HG03039 (cell line): Measurements from ENCODE around the gene GBA2.

Experiments used
- ATAC-seq: cut with Tn5 transposase; IDR thresholded peaks from one replicate; pipeline ENCODE4 v1.9.1; 2021; ENCODE audit warnings: mild to moderate bottlenecking, moderate library complexity; ENCODE audit not compliant: unreplicated experiment

The GBA2 gene

DNA sequence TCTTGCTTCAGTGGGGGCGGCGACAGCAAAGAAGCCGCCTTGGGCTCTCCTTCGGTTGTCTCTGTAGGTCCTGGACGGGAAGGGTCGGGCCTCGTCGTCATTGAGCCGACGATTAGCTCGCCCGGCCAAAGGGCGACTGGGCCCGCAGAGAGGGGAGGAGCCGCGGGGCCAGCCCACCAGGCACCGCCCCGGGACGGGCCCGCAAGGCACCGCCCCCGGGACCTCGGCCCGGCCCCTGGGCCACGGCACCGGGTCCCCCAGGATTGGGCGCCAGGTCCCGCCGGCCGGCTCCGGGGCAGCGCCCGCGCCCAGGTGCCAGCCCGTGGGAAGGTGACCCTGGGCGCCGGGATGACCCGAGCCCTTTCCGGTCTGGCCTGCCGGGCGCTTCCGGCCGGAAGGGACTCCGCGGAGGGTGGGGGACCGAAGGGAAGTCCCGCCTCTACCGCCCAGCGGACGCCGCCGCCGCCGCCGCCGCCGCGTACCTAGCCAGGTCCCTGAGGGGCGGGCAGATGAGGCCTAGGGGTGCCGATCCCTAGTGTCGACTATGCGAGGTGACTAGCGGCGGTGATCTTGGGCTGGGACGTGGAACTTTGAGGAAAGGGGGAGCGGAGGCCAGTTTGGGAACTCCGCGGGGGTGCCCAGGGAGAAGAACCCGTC lies at the start of gene GBA2, which contains the start of gene RGP1:
Gene GBA2 (minus strand): TSS at position 371 of the 657 bp plus-strand sequence. CDS start 524 bp downstream, outside the sequence.
Gene RGP1 (plus strand): TSS at position 430 of the 657 bp plus-strand sequence. CDS start 469 bp downstream, outside the sequence.
- ATAC-seq: peak; percentile 69

DNA sequence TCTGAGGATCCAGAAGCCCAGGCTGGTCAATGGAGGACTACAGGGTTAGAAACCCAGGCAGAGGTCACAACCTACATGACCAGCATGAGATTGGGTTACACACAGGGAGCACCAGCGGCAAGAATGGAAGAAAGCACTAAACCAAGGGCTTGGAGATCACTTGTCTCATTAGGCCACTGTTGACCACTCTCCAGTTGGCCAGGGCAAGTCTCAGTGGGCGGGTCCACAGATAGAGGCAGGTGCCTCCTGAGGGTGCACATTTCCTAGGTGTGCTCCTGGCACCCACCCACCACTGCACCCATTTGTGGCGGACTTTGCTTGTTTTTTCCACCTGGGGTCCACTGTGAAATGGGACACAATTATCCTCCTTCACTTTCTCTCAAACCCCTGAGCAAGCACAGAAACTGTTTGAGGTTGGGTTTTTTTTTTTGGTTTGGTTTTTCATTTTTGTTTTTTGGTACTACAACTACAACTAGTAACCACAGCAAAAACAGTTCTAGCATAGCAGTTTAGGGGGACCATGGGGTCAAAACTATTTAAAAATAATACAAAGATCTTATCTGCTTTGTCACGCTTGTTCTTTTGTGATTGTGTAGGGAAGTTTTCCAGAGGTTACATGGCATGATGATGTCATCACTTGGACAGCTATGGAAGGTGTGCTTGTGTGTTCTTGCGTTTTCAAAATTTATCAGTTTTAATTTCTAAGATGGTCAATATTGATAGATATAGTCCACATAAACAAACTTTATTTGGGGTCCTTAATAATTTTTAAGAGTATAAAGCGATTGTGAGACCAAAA lies 48.5 kb upstream of the GBA2 start:
- ATAC-seq: no peak

DNA sequence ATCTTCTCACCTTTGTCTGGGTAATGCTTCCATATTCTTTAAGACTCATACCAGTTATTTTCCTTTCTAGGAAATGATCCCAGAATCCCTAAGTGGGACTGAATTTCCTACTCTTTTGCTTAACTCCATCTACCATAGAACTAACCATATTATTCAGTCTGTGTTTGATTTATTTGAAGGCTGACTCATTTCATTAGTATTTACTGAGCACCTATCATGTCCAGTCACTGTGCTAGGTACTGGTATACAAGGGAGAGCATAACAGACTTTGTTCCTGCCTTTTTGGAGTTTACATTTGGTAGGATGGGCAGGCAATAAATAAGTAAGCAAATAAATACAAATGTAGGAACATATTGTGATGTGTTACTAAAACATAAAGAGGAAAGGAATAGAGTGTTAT lies 46.7 kb upstream of the GBA2 start:
- ATAC-seq: no peak

DNA sequence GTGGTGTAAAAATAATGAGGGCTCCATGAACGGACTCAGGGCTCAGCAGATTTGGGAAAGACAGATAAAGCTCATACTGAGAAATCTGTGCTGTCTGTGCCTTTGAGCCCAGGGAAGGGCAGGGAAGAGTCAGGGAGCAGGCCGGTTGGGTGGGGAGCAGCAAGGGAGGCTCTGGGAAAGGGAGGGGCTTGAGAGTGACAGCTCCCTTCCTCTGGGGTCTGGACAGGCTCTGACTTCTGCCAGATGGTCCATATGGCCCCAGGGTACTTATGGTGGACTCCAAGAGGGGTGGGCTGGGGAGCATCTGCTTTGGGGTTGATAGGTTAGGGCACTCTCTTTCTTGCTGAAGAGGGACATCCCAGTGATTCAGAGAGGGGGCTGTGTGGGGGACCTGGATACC lies 44.4 kb upstream of the GBA2 start:
- no peak for ATAC-seq

DNA sequence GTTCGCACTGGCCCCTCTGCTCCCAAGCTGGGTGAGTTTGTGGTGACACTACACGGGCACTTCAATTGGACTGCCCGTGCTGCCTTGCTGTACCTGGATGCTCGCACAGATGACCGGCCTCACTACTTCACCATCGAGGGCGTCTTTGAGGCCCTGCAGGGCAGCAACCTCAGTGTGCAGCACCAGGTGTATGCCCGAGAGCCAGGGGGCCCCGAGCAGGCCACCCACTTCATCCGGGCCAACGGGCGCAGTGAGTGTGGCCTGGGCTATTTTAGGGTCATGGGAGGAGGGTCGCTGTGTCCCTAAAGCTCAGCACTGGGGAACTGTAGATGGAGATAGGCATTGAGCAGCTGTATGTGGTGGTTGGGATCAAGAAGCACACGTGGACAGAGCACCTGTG lies 43.8 kb upstream of the GBA2 start:
- no peak for ATAC-seq

DNA sequence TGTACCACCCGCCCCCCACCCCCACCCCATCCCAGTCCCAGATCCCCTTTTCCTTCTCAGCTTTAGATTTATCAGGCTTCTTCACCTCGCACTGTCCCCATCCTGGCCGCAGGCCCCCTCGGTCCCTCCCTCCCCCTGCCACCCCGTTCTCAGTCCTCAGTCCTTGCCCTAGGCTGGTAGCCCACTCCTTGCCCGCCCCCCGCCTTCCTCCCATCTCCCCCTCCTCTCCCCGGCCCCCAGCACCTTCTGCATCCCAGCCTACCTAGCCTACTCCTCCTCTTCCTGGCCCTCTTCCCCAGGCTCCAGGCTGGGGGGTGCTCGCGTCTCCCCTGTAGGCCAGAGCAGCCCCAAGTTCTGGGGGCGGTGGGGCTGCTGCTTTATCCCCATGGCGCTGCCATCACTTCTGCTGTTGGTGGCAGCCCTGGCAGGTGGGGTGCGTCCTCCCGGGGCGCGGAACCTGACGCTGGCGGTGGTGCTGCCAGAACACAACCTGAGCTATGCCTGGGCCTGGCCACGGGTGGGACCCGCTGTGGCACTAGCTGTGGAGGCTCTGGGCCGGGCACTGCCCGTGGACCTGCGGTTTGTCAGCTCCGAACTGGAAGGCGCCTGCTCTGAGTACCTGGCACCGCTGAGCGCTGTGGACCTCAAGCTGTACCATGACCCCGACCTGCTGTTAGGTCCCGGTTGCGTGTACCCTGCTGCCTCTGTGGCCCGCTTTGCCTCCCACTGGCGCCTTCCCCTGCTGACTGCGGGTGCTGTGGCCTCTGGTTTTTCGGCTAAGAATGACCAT lies 43.2 kb upstream of the GBA2 start:
- no peak for ATAC-seq

DNA sequence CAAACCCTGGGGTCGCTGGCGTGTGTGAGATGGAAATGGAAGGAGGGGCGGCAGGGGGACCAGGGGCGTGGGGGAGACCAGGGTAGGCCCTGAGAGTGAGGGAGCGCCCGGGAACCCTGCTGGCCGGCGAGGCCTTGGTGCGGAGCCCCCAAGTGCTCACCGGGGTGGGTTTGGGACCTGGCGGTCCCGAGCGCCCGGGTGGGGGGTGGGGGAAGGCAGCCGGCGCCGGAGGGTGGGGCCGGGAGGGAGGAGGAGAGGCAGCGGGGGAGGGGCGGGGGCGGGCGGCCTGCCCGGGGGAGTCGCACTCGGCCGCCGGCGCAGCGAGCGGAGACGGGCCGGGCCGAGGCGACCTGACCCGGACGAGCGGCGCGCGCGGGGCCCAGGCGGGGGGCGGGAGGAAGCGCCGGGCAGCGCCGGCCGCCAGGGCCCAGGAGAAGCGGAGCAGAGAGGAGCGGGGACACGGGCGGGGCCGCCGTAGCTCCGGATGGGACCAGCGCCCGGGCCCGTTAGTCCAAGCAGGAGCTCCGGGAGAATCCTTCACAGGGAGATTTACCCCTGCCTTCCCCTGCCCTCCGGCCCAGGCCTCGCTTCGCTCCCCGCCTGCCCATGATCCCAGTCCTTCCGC lies 42.4 kb upstream of the GBA2 start, which contains the start of gene NPR2:
Gene NPR2 (plus strand): TSS at position 295 of the 625 bp plus-strand sequence. CDS start 818 bp downstream, outside the sequence.
- ATAC-seq: no peak

DNA sequence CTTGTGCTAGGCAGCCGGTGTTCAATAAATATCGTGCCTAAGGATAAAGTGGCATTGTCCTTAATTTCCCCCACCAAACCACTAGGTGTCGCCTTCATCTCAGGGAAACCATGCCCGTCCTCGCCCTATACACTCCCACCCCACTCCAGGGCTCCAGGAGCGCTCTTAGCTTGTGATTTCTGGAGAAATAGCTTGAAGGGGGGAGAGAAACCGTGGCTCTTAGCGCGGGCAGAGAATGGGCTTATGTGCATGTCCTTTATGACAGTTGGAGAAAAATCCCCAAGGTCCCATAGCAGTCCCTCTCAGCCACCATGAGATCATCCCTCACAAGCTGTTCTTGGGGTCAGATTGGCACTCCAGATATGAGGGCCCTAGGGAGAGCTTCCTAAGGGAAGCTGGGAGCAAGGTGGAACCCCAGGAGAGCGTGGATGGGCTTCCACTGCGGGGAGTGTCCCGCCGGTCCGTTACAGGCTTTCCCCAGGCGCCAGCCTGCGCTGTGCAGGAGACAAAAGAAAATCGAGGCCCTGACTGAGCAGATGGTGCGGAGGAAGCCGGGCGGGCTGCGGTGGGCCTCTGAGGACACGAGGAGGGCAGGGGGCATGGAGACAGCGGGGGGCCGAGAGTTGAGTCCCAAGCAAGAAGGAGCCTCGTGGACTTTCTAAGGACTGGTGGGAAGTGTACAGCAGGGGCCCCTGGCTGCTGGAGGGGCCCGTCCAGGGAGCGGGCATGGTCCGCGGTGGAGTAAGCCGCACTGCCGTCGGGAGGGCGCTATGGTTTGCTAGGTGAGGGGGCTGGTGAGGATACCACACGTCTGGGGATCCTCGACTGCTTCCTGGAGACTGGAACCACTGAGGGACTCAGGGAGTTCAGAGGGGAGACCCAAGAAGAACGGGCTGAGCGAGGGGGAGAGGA lies 41.6 kb upstream of the GBA2 start:
- ATAC-seq: no peak

DNA sequence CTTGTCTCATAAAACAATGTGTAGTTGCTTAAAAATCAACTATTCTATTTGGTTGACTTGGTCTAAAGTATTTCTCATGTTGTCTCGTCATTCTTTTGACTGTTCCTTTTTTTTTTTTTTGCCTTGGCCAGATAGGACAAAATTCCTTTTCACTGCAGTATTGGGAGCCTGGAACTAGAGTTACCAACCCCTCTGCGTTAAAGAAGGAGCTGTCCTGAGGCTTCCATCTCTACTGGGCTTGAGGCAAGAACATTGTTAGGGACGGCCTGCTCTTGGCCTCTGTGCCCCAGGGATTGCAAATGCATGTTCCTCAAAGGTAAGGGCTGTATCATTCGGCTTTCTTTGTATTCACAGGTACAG lies 41.0 kb upstream of the GBA2 start:
- no peak for ATAC-seq

DNA sequence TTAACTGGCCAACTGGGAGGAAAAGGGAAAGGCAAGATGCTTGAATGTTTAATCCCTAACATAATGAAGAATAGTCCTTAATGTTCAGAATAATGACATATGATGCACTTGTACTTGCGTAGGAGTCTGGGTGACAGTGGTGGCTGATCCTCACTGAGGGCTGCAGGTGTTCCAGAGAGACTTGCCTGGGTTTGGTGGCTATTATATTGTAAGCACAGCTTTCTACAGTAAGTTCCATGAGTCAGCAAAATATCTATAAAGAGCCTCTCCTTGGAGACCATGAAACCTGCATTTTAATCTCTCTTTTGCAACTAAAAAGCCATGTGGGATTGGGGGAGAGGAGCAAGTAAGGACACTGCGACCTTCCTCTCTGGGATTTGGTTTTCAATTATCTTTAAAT lies 40.5 kb upstream of the GBA2 start:
- ATAC-seq: no peak

DNA sequence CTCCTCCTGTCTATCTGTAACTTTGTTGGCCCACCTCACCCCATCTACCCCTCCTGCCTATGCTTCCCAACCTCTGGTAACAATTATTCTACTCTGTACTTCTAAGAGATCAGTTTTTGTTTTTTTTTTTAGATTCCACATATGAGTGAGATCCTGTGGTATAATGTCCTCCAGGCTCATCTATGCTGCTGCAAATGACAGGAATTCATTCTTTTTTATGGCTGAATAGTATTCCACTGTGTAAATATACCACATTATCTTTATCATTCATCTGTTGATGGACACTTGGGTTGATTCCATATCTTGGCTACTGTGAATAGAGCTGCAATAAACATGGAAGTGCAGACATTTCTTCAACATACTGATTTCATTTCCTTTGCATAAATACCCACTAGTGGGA lies 34.4 kb upstream of the GBA2 start:
- ATAC-seq: no peak

DNA sequence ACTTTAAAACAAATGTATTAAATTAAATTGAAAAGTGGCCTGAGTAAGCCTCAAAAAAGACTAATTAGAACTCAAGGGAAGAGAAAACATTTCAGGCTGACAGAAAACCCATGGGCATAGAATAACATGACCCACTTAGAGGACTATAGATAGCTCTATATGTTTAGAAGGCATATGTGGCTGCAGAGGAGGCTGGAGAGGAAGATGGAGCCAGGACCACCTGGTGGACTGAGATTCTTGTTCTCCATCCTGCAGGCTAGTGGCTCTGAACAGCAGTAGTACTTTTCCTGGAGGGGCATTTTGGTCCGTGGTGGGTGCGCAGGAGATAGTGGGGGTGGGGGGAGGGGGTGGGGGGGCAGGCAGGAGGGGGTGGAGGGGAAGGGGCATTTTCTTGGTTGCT lies 32.0 kb upstream of the GBA2 start:
- no peak for ATAC-seq

DNA sequence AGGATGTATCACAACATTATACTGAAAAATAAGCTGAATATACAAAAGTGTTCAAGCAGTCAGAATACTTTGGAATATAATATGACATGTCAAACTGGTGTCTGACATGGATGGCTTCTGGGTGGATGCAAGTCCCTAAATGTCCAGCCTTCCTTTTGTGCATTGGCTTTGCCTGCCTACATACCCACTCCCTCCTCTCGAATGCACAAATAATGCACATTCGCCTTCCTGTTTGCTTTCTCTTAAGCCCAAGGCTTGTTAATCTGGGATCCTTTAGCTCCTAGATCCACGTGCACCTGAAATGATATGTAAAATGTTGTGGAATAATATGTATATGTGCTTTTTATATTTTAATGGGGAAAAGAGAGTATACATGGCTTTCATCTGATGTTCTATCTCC lies 29.5 kb upstream of the GBA2 start:
- ATAC-seq: no peak

DNA sequence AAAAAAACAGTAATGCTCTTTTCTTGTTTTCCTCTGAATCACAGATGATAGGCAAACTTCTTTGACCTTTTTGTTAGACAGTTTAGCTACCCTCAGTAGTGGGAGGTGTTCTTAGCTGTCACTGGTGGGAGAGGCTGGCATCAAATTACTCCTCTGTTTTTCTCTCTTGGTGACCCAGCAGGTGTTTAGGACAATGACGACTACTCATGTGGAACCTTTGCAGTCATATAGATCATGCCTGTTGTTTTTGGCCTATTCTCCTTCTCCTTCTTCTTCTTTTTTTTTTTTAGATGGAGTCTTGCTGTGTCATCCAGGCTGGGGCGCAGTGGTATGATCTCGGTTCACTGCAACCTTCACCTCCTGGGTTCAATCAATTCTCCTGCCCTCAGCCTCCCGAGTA lies 27.0 kb upstream of the GBA2 start:
- ATAC-seq: no peak

DNA sequence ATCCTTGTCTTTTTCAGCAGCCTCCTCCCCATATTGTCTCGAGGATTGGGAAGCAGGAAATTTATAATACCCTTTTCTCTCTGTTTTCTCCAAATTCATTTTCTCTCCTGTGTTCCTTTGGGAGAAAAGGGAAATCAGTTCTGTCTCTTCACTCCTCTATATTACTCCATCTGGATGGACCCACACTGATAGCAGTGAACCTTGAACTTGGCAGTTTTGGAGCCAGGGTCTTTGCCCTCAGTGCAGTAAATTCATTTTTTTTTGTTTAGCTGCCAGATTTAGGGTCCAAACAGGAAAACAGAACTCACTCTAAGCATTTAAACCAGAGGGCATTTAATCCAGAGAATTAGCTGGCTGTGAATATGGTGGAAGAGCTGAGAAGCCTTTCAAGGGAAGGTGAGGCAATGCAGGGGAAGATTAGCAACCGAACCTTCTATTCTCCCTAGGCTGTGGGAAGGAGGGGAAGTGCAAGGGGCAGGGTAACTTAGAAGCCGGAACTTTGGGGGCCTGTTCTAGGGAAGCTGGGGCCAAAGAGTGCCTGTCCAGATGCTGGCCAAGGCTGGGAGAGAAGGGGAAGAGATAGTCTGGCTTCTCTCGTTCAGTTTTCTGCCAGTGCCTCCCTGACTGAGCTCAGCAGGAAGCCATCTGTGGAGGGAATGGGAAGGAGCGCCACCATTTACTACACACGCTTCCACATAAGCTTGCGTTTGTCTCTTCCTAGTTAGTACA lies 26.0 kb upstream of the GBA2 start:
- no peak for ATAC-seq

DNA sequence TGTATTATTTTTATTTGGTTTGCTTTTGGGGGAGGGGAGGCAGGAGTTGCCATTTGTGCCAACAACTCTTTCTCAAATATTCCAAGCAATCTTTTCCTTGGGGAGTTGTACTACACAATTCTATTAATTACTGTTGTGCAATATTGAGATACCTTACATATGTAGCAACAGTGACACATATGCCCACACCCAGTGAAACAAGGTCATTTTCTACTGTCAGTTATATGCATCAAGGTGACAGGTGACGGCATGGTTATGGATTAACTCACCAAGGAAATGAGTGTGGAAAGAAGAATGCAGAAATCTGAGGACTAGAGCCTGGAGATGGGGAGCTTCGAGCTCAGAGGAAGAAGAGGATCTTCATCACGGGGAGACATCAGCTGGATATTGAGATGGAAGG lies 22.9 kb upstream of the GBA2 start:
- ATAC-seq: no peak

DNA sequence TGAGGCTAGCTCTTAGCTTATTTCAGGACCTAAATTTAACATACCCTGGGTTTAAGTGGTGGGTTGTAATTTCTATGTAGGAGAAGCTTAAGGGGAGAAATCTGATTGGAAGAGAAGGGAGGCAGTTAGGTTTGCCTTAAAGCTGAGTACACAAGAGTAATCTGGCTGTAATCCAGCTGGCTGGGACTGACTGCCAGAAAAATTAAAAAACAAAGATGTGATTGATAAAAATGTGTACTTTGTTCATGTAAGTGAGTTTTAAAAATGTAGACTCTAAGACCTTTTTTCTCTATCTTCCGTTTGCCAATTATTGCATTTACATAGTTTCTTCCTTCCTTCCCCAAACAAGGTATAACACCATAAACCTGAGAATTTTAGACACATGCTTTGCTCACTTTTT lies 22.5 kb upstream of the GBA2 start:
- ATAC-seq: no peak

DNA sequence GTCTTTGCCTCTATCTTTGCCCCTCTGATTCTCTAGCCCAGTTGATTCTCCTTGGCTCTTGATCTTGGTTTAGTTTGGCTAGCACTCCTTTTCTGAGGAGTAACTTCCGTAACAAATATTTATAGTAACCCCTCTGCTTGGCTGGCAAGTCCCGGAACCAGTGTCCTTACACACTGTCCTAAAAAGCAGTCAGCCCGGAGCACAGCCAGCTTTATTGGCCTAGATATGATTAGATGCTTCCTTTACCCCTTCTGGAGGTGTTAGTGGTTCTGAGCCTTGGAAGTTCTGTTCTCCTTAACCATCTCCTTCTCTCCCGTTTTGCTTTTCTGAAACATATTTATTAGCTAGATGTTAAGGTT lies 22.0 kb upstream of the GBA2 start:
- no peak for ATAC-seq

DNA sequence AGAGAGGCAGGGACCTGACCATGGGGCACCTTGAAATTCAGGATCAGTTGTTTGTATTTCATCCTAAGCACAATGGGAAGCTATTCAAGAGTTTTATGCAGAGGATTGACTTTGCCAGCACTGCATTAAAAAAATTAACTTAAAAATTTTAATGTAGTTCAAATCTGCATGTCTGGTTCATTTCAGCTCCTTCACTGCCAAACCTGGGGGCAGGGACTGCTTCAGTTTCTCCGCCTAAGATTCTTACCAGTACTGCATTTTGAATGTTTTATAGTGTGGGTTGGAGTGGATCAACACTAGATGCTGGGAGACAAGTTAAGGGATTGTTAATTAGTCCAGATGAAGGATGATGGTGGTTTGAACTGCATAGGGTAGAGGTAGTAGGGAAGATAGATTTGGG lies 20.7 kb upstream of the GBA2 start:
- ATAC-seq: no peak

DNA sequence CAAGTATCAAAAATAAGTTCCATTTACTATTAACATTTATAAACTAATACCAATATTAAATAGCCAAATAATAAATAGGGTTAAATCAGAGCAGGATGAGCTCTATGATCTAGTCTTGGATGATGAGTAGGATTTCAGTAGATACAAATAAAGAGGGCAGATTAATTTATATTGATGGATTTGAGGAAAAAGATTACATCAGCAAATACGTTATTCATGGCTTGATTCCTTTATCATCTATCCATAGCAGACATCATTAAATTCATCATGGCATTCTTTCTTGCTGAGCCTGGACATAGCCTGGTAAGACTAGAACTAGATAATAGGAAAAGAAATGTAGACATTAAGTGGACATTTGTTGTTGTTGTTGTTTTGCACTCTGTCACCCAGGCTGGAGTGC lies 18.4 kb upstream of the GBA2 start:
- no peak for ATAC-seq
